Measurements from ENCODE around the gene UGT1A10. TPM values are rescaled to one million over a fixed set of nuclear protein-coding genes. Genes with fewer than 3 reads are reported as not detected.

Gene UGT1A10
- total and polyA plus RNA-seq, 4 donors: 0.03 to 0.14 TPM; not detected in 2

DNA sequence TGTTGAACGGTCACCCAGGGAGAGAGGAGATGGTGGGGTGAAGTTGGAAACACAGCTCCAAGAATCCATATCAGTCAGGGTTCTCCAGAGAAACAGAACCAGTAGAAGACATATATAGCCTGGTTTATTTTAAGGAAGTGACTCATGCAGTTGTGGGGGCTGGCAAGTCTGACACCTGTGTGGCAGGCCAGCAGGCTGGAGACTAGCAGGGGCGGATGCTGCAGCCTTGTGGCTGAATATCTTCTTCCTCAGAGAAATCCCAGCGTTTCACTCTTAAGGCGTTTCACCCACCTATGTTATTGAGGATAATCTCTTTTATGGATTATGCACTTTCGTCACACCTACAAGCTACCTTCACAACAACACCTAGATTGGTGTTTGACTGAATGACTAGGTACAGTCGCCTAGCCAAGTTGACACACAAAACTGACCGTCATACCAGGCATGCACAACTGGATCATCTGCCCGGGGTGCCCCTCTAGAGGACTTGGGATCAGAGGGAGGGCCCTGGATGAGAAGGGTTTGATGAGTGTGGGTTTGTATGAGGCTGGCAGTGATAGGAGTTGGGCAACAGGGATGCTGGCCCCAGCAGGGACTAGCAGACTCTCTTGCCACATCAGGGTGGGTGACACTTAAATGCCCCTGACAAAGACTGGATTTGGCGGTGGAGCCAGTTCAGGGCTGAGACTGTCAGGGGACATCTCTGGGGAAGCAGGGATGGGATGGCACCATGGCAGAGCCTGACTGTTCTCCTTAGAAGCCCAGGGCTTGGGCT, 165.3 kb downstream of the UGT1A10 start:
- Histone ChIP-seq H3K4me1 (ENCODE audit: control insufficient read depth in 5 of 5, insufficient read depth in 5 of 5, low read length in 5 of 5) (no peaks in the 10 kb centered on the region), H3K9me3 (ENCODE audit: control insufficient read depth in 4 of 4, insufficient read depth in 3 of 4, low read length in 3 of 4) (no peaks in the 10 kb centered on the region)
- no peak for TF ChIP-seq CTCF (IDR thresholded peaks at IDR 0.05; ENCODE audit: control extremely low read depth, extremely low read depth)

DNA sequence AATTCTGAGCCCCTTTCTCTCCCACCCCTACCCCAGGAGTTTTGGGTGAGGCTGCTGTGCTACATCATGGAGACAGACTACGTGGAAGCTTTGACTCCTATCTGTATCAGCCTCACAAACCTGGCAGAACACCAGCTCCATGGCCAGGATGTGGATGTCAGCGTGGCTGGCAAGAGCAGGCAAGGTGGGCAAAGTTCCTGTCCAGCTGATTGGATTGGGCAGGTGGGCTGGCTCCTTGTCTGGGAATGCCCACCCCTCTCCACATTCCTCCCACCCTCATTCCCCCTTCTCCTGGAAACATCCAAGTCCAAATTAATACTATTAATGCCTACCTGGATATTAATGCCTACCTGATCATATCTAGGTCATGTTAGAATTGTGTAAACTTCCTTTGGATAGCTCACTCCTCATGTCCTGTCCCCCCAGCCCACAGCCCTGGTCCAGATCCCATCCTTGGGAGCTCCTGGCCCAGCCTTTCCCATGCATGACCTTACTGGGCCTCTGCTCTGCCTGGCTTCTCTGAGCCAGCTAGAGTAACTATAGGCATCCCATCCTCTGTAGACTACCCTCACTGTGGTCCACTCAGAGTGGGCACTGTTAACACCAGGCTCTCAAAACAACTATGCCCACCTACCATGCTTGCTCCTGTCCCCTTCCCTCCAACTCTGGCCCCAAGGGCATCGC, 166.0 kb downstream of the UGT1A10 start:
- WGBS, 2 donors: 63 to 75% methylated on average over 3 of the region's 3 CpGs
- Histone ChIP-seq H3K27me3 (ENCODE audit: control insufficient read depth in 3 of 3, insufficient read depth in 3 of 3, low read length in 2 of 3) (no peaks in the 10 kb centered on the region), H3K9me3 (ENCODE audit: control insufficient read depth in 4 of 4, insufficient read depth in 3 of 4, low read length in 3 of 4) (no peaks in the 10 kb centered on the region), H3K36me3 (ENCODE audit: control insufficient read depth in 4 of 4, insufficient read depth in 4 of 4, low read length in 4 of 4) (no peaks in the 10 kb centered on the region), H3K4me3 (no peak overlapping the region), H3K27ac (ENCODE audit: low read depth in 1 of 2, low read length in 1 of 2) (no peak overlapping the region), H3K4me1 (ENCODE audit: control insufficient read depth in 5 of 5, insufficient read depth in 5 of 5, low read length in 5 of 5) (no peaks in the 10 kb centered on the region), H3K9ac (ENCODE audit: insufficient read depth in 1 of 2, low read length in 2 of 2) (no peak overlapping the region)
- no peak for DNase-seq
- no peak for ATAC-seq (ENCODE audit: insufficient read depth, low FRiP score)
- no peak for TF ChIP-seq CTCF (IDR thresholded peaks at IDR 0.05; ENCODE audit: control extremely low read depth, extremely low read depth)

More for the DNA sequence above, 165.3 kb downstream of the UGT1A10 start:
- WGBS, 2 donors: 78 to 79% methylated on average over 9 of the region's 9 CpGs
- H3K27me3 ChIP-seq (ENCODE audit: control insufficient read depth in 3 of 3, insufficient read depth in 3 of 3, low read length in 2 of 3): no peaks in the 10 kb centered on the region
- H3K27ac ChIP-seq (ENCODE audit: low read depth in 1 of 2, low read length in 1 of 2): no peak overlapping the region
- DNase-seq (no peak), ATAC-seq (ENCODE audit: insufficient read depth, low FRiP score) (no peak)
- no peaks in the 10 kb centered on the region for H3K36me3 ChIP-seq (ENCODE audit: control insufficient read depth in 4 of 4, insufficient read depth in 4 of 4, low read length in 4 of 4)
- no peak overlapping the region for H3K4me3 ChIP-seq
- H3K9ac ChIP-seq (ENCODE audit: insufficient read depth in 1 of 2, low read length in 2 of 2): no peak overlapping the region

DNA sequence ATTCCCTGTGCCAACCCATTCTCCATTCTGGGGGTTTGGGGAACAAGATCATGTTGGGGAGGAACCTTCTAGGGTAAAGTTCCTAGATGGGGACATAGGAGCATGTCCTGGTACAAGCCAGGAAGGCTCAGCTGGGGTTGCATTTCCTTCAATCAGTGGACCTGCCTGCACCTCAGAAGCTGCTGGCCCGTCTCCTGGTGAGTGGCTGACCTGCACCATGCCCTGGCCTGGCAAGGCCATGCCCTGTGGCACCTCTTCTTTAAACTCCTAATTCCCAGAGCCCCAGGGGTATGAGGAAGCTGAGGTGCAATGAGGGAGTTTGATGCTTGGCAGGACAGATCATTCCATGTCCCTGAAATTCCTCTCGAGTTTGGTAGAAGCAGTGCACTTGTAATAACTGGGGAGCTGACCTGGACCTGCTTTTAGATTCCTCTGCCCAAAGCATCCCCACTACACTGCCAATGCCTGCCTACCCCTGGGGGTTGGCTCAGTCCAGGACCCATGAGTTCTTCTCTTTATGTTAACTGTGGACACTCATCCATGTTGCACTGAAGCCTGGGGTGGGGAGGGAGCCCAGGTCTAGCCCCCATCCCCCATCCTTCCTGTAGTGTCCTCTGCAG, 167.2 kb downstream of the UGT1A10 start:
- WGBS, 2 donors: 67 to 81% methylated on average over 2 of the region's 2 CpGs
- ATAC-seq (ENCODE audit: insufficient read depth, low FRiP score) (no peak), DNase-seq (no peak)
- H3K9me3 ChIP-seq (ENCODE audit: control insufficient read depth in 4 of 4, insufficient read depth in 3 of 4, low read length in 3 of 4): no peaks in the 10 kb centered on the region
- no peaks in the 10 kb centered on the region for H3K27me3 ChIP-seq (ENCODE audit: control insufficient read depth in 3 of 3, insufficient read depth in 3 of 3, low read length in 2 of 3)
- H3K4me3 ChIP-seq: no peak overlapping the region
- no peak for TF ChIP-seq CTCF (IDR thresholded peaks at IDR 0.05; ENCODE audit: control extremely low read depth, extremely low read depth)
- no peak overlapping the region for H3K27ac ChIP-seq (ENCODE audit: low read depth in 1 of 2, low read length in 1 of 2)
- no peaks in the 10 kb centered on the region for H3K4me1 ChIP-seq (ENCODE audit: control insufficient read depth in 5 of 5, insufficient read depth in 5 of 5, low read length in 5 of 5)
- no peak overlapping the region for H3K9ac ChIP-seq (ENCODE audit: insufficient read depth in 1 of 2, low read length in 2 of 2)
- H3K36me3 ChIP-seq (ENCODE audit: control insufficient read depth in 4 of 4, insufficient read depth in 4 of 4, low read length in 4 of 4): no peaks in the 10 kb centered on the region

Data from lung (tissue), 12 donors.